GM18909 (cell line): Measurements from ENCODE around the gene PLEKHN1.

Source experiments
- ATAC-seq: cut with Tn5 transposase; IDR thresholded peaks from one replicate; pipeline ENCODE4 v1.9.1; 2021; ENCODE audit warnings: mild to moderate bottlenecking; ENCODE audit not compliant: unreplicated experiment, poor library complexity

The PLEKHN1 gene

GRCh38 chr1:966135-966703, at the start of gene PLEKHN1:
Gene PLEKHN1 (plus strand): TSS chr1:966482. CDS start chr1:966532, 50 bp downstream.
- no peak for ATAC-seq

GRCh38 chr1:917076-917459, 49.2 kb upstream of the PLEKHN1 start:
- no peak for ATAC-seq

GRCh38 chr1:917466-918091, 48.7 kb upstream of the PLEKHN1 start:
- ATAC-seq, result no peak

- ATAC-seq, result no peak
Measured at GRCh38 chr1:918353-918752, 47.9 kb upstream of the PLEKHN1 start.

- no peak for ATAC-seq
Measured at GRCh38 chr1:918843-919242, 47.4 kb upstream of the PLEKHN1 start.

GRCh38 chr1:919271-919872, 46.9 kb upstream of the PLEKHN1 start:
- ATAC-seq, result no peak

- ATAC-seq, result no peak
Measured at GRCh38 chr1:920010-920409, 46.3 kb upstream of the PLEKHN1 start.

GRCh38 chr1:920521-920920, 45.8 kb upstream of the PLEKHN1 start:
- ATAC-seq, result no peak

- ATAC-seq, result no peak
Measured at GRCh38 chr1:921011-921837, 45.1 kb upstream of the PLEKHN1 start.

GRCh38 chr1:923131-923990, 42.9 kb upstream of the PLEKHN1 start, which contains the start of gene SAMD11:
Gene SAMD11 (plus strand): TSS chr1:923923. CDS start chr1:924432, 509 bp downstream.
- ATAC-seq, result no peak

GRCh38 chr1:923991-924655, 42.2 kb upstream of the PLEKHN1 start:
- no peak for ATAC-seq

GRCh38 chr1:924656-925560, 41.4 kb upstream of the PLEKHN1 start:
- ATAC-seq, result no peak

- ATAC-seq, result no peak
Measured at GRCh38 chr1:925561-926421, 40.5 kb upstream of the PLEKHN1 start.

- ATAC-seq, result no peak
Measured at GRCh38 chr1:927234-927633, 39.0 kb upstream of the PLEKHN1 start.

GRCh38 chr1:927748-928147, 38.5 kb upstream of the PLEKHN1 start:
- no peak for ATAC-seq

GRCh38 chr1:928825-929661, 37.2 kb upstream of the PLEKHN1 start:
- no peak for ATAC-seq
